Fibroblast of lung (primary cell): ENCODE measurements around the gene APOH.

Experiments used
- EZH2 ChIP-seq: IDR thresholded peaks from 2 replicates; pipeline ENCODE4 v1.5.1; 2012; ENCODE audit warnings: low read length, control low read depth, mild to moderate bottlenecking; ENCODE audit errors: missing control alignments
- TF ChIP-seq, protein P1 (sequence below), 2 donors: IDR thresholded peaks in 1 of 2; conservative IDR thresholded peaks in 1 of 2; 1 replicate in 1 of 2; 2 replicates in 1 of 2; pipeline ENCODE4 v1.5.1; 2011 to 2012; ENCODE audit warnings: low read length in 2 of 2, control low read depth in 1 of 2, inconsistent platforms in 1 of 2, low read depth in 1 of 2, mild to moderate bottlenecking in 1 of 2

DNA sequence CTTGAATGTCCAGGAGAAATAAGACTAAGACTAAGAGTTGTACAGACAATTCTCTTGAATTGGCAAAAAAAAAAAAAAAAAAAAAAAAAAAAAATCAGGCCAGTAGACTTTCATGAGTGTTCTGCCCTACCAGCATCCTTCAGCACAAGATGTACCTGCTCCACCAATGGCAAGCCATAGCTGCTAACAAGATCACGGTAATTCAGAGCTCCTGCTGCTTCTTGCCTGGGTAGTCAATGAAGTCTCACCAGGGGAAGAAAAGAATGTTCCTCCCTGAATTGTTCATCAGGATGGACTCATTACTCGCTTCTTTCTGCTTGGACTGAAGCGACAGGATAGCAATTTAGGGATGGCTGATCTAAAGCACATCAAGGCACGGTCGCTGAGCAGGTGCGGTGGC lies 31.1 kb upstream of the APOH start:
- TF ChIP-seq, protein P1, sequence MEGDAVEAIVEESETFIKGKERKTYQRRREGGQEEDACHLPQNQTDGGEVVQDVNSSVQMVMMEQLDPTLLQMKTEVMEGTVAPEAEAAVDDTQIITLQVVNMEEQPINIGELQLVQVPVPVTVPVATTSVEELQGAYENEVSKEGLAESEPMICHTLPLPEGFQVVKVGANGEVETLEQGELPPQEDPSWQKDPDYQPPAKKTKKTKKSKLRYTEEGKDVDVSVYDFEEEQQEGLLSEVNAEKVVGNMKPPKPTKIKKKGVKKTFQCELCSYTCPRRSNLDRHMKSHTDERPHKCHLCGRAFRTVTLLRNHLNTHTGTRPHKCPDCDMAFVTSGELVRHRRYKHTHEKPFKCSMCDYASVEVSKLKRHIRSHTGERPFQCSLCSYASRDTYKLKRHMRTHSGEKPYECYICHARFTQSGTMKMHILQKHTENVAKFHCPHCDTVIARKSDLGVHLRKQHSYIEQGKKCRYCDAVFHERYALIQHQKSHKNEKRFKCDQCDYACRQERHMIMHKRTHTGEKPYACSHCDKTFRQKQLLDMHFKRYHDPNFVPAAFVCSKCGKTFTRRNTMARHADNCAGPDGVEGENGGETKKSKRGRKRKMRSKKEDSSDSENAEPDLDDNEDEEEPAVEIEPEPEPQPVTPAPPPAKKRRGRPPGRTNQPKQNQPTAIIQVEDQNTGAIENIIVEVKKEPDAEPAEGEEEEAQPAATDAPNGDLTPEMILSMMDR (conservative IDR thresholded peaks at IDR 0.05 in 1 of 2, IDR thresholded peaks at IDR 0.05 in 1 of 2; ENCODE audit: low read depth in 1 of 2, low read length in 2 of 2) = no peak
- no peak for TF ChIP-seq EZH2
